Activated CD4-positive, CD25-positive, alpha-beta regulatory T cell (primary cell): Measurements from ENCODE around the gene SIDT2.

Experiments used
- DNase-seq, 4 experiments: peaks; one replicate each; lab custom pipeline; 2025; lab: John Stamatoyannopoulos, UW

SIDT2 gene

DNA sequence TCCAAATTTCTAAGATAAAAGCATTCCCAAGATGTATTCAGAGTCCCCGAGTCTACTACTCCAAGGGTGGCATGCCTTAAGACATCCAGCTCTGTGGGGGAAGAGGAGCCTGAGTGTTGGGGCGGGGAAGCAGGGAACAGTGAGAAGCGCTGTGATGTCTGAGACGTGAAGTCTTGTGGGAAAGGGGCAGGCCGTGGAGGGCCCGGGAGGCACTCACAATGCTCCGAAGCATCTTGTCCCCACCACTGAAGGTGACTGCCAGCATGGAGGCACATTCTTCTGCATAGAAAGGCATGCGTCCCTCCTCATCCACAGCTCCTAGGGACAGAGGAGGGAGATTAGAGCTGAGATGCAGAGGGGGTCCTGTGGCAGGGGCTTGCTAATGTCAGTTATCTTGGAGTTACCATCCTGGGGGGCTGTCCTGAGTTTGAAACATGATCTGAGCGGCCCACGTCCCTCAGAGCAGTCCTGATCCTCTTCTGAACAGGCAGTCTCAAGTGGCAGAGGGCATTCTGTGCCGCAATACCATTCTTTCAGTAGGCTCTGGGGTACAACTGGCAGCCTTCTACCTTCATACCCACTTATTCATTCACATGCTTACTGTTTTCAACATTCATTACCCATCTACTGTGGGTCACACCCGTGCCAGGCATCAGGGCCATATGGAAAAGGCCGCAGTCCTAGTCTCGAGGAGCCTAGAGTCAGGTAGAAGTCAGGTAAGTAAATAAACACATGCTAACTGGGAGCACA is 44.6 kb downstream of the SIDT2 start:
- DNase-seq: no peak

DNA sequence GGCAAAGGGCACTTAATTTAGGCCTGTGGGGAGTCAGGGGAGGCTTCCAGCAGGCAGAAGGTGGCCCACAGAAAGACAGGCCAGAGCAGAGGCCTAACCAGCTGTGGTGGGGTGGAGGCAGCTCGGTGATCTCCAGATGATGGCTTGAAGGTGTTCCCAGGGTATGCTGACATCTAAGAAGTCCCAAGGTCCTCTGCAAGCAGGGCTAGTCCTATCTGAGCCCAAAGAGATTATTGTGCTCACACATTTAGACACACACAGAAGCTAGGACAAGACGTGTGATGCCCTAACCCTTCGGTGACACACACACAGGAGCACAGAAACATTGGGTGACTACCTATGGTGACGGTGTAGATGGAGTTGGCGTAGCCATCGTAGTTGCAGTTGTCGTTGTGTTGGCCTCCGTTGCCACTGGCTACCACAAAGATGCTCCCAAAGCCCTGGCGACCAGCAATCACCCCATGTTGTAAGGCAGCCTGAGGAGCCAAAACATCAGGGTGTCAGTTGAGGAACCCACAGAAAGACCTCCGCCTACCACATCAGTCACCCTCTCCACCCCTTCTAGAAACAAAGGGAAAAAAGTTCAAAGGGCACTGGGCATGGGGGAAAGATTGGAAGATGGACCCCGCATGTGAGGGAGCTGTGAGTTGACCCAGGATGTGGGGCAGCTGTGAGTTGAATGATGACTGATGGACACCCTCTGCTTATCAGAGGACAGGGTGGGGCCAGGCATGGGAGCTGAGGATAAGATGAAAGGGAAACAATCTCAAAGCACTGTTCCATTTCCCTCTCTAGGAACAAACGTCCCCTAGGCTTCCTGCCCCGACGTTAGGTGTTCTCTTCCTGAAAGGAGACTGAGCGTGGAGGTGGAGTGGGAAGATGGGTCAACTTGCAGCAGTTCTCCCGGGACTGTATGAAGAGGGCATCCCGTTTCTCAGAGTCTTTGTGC is 45.5 kb downstream of the SIDT2 start:
- no peak for DNase-seq

DNA sequence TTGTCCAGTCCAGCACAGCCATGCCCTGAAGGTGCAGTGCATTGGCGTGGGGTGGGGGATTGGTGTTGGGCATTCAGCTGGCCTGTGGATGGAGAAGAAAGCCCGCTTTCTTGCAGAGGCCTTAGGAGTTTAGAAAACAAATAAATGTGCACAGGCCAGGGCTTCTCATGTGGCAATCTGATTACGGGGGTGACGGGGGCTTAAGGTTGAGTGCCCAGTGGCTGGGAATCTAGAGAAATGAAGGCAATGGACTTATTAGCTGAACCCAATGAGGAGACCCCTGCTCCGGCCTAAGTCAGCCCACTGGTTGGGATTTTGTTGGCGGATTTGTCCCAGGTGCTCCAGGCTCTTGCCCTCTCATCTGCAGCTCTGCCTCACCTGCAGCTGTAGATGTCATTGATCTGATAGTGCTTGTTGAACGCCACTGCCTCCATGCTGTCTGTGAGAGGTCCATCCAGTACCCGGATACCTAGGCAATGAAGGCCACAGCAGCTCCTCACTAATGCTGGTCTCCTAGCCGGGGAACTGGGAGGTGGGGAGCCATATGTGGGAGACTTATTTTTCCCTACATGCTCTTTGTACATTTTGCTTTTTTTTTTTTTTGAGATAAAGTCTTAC is 47.1 kb downstream of the SIDT2 start:
- DNase-seq: no peak

DNA sequence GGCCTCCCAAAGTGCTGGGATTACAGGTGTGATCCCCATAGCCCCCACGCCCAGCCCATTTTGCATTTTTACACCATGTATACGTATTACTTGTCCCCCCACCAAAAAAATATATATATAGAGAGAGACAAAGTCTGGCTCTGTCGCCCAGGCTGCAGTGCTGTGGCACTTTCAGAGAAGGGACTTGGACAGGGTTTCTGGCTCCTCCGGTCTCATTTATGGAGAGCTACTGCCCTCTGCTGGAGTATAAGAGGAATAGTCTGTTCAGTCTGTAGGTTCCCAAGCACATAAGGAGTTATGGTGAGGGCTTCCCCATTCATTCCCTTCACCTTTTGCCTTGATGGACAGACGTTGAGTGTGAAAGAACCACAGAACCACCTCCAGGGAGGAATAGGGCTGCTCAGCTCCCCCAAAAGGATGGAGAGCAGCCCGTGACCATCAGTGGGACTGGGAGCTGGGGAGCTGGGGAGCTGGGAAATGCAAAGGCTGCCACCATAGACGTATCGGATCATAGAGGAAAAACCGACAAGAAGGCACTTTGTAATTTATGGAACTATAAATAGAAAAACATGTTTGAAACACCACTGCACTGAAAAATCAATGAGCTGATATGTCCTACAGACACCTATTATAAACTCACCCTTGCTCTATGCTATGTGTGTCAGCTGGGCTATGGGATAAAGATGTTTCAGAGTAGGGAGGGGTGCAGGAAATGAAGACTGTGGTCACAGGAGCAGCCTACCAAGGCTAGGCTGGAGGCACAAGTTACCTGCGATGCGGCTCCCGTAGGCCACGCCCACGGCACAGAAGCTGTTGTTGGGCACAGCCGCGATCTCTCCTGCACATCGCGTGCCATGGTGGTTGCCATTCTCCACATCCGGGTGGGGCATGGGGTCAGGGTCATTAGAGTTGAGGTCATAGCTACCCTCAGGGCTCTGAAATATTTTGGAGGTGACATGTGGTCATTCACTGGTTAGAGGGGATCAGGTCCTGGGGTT is 48.1 kb downstream of the SIDT2 start:
- no peak for DNase-seq

DNA sequence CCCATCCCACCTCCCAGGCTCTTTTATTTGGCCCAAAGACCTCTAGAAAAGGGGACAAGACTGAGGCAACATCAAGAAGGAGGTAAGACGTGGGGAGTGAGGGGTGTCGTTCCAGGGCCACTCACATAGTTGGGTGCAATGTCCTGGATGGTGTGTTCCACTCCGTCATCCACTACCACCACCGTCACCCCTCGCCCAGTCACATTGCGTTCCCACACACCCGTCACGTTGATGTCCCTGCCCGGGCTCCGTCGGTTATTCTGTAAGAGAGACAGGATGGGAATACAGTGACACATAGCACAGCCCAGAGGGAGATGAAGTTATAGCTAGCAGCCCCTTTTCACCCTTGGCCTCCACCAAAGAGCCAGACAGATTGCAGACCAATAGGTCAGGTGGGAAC is 49.5 kb downstream of the SIDT2 start:
- no peak for DNase-seq

DNA sequence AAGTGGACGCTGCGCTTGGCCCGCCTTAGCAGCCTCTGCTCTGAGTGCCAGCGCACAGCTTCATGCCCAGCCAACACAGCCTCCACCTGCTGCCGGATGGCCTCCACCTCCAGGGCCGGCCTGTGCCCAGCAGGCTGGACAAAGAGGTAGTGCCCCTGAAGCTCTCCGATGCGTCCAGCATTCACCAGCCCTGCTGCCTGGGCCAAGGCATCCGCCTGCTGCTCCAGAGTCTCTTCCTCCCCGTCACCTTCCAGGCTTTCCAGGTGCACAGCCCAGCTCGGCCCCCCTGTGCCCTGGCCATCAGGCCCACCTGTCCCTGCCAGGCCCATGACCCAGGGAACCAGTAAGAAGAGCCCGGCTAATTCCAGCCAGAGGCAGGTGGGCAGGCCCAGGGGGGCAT is 50.9 kb downstream of the SIDT2 start:
- no peak for DNase-seq

DNA sequence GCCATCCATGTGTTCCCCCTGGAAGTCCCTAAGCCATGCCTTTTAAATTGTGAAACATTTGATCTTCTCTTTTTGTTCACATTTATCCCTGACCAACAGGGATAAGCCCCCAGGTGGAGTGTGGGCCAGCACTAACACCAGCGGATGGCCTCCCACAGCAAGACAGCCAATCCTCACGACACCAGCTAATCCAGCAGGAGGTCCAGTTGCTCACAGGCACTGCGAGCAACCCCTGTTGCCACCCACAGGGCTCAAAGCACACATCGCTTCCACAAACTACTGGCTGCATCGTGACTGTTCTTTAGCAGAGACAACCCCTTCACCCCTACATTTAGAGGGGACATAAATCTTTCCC is 51.4 kb downstream of the SIDT2 start:
- DNase-seq: no peak

DNA sequence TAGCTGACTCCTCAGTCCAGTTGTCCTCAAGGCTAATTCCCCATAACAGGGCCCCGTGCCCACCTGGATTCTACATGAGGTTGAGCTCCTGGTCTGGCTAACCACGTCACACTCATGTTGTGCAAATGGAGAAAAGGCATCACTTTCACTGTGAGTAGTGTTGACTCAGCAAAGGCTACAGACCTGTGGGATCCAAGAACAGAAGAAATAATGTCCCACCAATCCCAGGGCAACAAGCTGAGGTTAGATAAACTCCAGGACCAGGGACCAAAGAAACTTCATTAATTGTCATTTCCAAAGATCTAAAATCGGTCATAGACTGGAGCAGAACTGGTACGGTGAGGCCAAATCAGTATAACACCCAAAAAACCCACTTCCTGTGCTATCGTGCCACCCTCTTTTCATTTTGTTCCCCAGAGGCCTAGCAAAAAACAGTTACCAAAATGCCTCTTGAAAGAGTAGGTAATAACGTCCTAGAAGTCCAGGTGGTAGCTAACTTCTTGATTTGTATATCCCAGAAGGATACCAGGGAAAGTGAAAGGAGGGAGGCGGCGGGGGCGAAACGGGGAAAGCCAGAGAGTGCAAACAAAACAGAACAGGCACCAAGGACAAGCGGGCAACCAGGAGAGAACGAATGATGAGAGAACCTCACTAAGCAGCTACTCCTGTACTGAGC is 51.9 kb downstream of the SIDT2 start:
- peak in 2 of 4 experiments; percentile 9 to 17 for DNase-seq

DNA sequence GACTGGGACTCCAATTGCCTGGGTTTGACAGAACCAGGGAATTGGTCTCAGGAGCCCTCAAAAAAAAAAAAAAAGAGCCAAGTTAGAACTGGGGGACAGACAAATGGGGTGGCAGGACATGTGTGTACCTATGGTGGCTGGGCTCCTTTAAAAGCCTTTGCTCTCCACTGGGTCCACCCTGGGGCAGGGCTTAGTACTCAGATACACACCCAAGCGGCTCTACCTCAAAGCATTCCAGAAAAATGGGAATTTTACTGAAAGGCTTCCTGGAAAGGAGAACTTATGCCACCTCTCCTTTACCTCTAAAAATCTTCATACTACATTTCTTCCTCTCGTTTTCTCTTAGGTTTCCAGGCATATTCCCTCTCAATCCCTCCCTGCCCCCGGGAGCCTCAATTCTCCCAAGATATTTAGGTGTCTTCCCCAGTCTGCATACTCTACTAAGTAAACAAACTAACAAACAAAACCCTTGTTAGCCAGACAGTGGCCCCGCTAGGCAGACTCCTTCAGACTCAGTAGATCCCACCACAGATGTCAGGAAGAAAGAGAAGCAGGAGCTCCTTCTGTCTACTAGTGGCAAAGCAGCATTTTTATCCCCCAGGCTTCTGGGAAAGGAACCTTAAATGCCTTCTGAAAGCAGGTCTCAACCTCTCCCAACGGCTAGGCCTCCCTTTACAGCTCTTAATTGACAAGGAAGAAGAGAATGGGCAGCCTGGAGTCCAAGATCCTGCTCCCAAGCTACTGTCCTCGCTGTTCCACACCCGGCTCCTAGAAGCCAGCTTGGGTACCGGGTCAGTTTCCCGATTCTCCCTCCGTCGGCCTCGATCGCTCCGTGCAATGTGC is 52.7 kb downstream of the SIDT2 start:
- DNase-seq: no peak

DNA sequence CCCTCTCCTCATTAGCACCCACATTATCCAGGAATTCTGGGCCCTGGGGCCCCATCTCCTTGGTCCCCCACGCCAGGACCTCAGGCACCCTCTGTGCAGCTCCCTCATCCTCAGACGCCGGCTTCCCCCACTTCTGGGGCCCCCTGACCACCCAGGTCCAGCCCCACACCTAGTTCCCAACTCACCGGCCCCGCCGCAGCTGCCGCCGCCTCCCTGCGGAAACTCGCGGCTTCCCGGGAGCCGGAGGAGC is 53.2 kb downstream of the SIDT2 start, which contains the start of gene PCSK7:
TSS of gene PCSK7 (minus strand) at position 232 of the 250 bp plus-strand sequence. CDS start 2,229 bp downstream, outside the sequence.
- DNase-seq: peak in 1 of 4 experiments; percentile 34

DNA sequence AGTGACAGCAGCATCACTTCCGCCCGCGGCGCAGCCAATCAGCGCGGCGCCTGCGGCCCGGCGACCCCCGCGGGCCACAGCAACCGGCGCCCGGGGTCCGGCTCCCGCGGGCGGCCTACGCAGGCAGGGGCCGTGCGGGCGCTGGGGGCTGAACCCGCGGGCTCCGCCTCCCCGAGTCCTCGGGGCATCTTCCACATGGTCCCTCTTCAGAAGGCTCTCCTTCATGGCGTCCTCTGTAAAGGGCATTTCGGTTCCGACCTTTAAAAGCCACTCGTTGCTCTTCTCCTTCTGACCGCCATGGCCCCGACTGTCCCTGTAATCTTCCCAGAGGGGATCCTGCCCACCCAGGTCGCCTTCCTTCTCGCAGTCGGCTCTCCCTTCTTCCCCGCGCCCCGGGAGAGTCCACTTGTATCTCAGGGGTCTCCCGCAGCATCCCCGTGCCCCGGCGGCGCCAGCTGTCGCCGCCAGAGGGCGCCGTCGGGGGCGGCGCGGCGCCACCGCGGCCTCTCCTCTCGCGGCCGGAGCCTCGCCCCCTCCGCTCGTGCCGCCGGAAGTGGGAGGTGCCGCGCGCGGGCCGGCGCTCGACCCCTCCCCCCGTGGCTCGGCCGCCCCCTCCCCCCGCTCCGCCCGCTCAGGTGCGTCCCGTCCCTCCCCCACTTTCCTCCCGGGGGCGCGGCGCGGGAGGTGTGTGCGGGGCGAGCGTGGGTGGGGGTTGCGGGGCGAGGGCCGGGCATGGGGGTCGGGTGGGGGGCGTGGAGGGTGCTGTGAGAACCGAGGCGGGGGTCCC is 53.7 kb downstream of the SIDT2 start, which contains the start of gene RNF214:
TSS of gene RNF214 (plus strand) at position 580 of the 787 bp plus-strand sequence. CDS start 1,602 bp downstream, outside the sequence.
- peak; percentile 48 to 66 (median 54) for DNase-seq

DNA sequence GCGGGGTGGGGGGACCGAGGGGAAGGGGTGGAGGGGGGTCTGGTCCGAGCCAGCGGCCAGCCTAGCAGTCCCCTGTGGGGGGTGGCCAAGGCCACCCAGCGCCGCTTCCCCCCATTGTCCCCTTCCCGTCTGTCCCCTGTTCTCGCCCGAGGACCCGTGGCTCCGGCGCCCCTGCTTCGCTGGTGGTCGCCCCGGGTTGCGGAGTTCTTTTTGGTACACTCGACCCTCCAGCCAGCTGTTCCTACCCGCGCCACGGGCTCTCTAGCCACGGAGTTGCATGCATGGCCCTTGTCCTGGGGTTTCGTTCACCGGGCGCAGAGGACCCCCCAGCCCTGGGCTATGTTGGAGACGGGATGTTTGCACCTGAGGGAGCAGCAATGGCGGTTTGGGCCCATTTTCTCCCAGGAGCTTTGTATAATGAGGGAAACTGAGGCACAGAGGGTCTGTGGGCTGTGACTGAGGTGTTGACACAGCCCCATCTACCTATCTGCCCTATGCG is 54.4 kb downstream of the SIDT2 start:
- DNase-seq: no peak

DNA sequence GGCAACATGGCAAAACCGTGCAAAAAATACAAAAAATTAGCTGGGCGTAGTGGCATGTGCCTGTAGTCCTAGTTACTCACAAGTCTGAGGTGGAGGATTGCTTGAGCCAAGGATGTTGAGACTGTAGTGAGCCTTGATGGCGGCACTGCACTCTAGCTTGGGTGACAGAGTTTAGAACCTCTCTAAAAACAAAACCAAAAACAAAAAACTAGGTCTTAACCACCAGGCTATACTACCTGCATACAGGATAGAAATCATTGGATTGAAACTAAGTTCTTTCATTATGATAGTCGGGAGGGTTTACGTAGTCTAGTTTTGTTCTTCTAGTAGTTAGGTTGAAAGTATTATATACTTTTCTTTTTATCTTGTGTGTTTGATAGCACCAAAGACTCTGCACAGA is 59.7 kb downstream of the SIDT2 start:
- no peak for DNase-seq

DNA sequence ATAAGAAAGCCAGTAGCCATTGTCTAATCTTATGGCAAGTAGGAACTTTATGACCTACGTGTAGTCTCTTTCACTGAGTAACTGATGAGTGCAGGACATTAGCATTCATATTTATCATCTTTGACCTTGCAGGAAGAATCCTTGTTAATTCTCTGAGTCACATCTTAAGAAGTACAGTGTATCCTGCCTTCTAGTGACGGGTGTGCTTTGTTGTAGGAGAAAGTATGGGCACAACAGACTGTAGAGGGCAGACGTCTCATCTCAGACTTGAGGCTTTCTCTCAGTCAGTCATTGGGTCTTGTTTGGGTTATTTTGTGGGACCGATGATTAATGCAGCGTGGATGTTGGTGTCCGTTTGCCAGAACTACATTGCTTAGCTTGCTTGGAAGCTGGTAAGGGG is 60.8 kb downstream of the SIDT2 start:
- no peak for DNase-seq
